HCT116 (cell line): ENCODE data around the gene EYA4. TPM values are rescaled to one million over a fixed set of nuclear protein-coding genes. Genes with fewer than 3 reads are reported as not detected.

Experiments used
- ATAC-seq: fragments of 200-7000 bp; cut with Tn5 transposase; 2 replicates; pipeline ENCODE4 v1.9.1; 2020; ENCODE audit warnings: mild to moderate bottlenecking, moderate library complexity
- BruUV-seq: library from RNA; stranded (reverse); fragments of 400-500 nt; replicated peaks from 2 replicates; lab custom pipeline; 2021; lab: Mats Ljungman, UMichigan
- CTCF ChIA-PET: fragments of 300-600 bp; sonication (Branson Sonifier 250); formaldehyde crosslinking; loops from one replicate; lab custom pipeline; 2021; ENCODE audit warnings: antibody characterized with exemption; lab: Charles Lee
- POLR2A ChIA-PET: fragments of 300-600, 350-600 bp; sonication (Branson Sonifier 250); formaldehyde crosslinking; loops from one replicate; lab custom pipeline; 2021; ENCODE audit warnings: antibody characterized with exemption; lab: Charles Lee
- RAD21 ChIA-PET, 2 experiments: fragments of 300-600 bp; sonication (Branson Sonifier 250); formaldehyde crosslinking; loops; one replicate each; lab custom pipeline; 2023; ENCODE audit warnings: low total read pairs in 2 of 2; ENCODE audit not compliant: uncharacterized antibody in 2 of 2, unreplicated experiment in 2 of 2, low non-redundant PET in 1 of 2; lab: Charles Lee
- DNase-seq: peaks from one replicate; pipeline ENCODE4 v3.0.0-alpha.2; 2010; ENCODE audit warnings: low read depth, low spot score
- H2AFZ ChIP-seq: fragments of 200-600 bp; shearing (Covaris generic), sonication (generic); 2 replicates; pipeline ENCODE4 v1.6.1; 2017; ENCODE audit warnings: low read depth, mixed run types, mixed read lengths, antibody characterized with exemption, low read length; ENCODE audit not compliant: poor library complexity, severe bottlenecking
- H3K27ac ChIP-seq: 2 replicates; pipeline ENCODE4 v1.5.1; 2012; ENCODE audit warnings: low read depth, low read length
- H3K27me3 ChIP-seq: fragments of 200-600 bp; sonication (generic); 2 replicates; pipeline ENCODE4 v1.6.1; 2016; ENCODE audit warnings: mixed run types, low read length, mixed read lengths; ENCODE audit not compliant: insufficient read depth
- H3K36me3 ChIP-seq, 2 experiments: fragments of 200-500 bp in 1 of 2; fragments of 200-600 bp in 1 of 2; sonication (Bioruptor generic) in 1 of 2; sonication (generic) in 1 of 2; 2 replicates each; pipeline versions ENCODE4 v1.5.1 to v1.6.1; 2014 to 2016; ENCODE audit warnings: low read length in 2 of 2, inconsistent platforms in 1 of 2, mixed read lengths in 1 of 2, mixed run types in 1 of 2; ENCODE audit not compliant: insufficient read depth in 2 of 2, control insufficient read depth in 1 of 2
- H3K4me1 ChIP-seq, 2 experiments: fragments of 200-600 bp in 1 of 2; sonication (generic) in 1 of 2; 2 replicates each; pipeline versions ENCODE4 v1.5.1 to v1.6.1; 2012 to 2017; ENCODE audit warnings: low read length in 2 of 2, inconsistent platforms in 1 of 2, mild to moderate bottlenecking in 1 of 2, mixed read lengths in 1 of 2, mixed run types in 1 of 2, moderate library complexity in 1 of 2; ENCODE audit not compliant: insufficient read depth in 2 of 2, control insufficient read depth in 1 of 2
- H3K4me2 ChIP-seq: fragments of 200-600 bp; sonication (generic); 2 replicates; pipeline ENCODE4 v1.6.1; 2017; ENCODE audit warnings: mixed run types, low read length, mixed read lengths
- H3K4me3 ChIP-seq, 2 experiments: fragments of 200-600 bp in 1 of 2; sonication (generic) in 1 of 2; replicated peaks in 1 of 2; 2 replicates each; pipeline ENCODE4 v1.5.1; 2011 to 2016; ENCODE audit warnings: low read length in 2 of 2, control low read depth in 1 of 2, low read depth in 1 of 2, mild to moderate bottlenecking in 1 of 2, mixed read lengths in 1 of 2, mixed run types in 1 of 2
- H3K79me2 ChIP-seq: fragments of 200-600 bp; sonication (generic); 2 replicates; pipeline ENCODE4 v1.6.1; 2017; ENCODE audit warnings: mild to moderate bottlenecking, mixed run types, low read length, moderate library complexity, mixed read lengths; ENCODE audit not compliant: insufficient read depth
- H3K9ac ChIP-seq: fragments of 200-600 bp; sonication (generic); 2 replicates; pipeline ENCODE4 v1.6.1; 2016; ENCODE audit warnings: low read length, mixed read lengths
- H3K9me2 ChIP-seq: fragments of 200-600 bp; sonication (generic), shearing (Covaris generic); 2 replicates; pipeline ENCODE4 v1.6.1; 2017; ENCODE audit warnings: mixed run types, mild to moderate bottlenecking, moderate library complexity; ENCODE audit not compliant: insufficient read depth
- H3K9me3 ChIP-seq, 2 experiments: fragments of 200-500 bp in 1 of 2; fragments of 200-600 bp in 1 of 2; sonication (Bioruptor generic) in 1 of 2; sonication (generic) in 1 of 2; 2 replicates each; pipeline ENCODE4 v1.6.1; 2014 to 2017; ENCODE audit warnings: low read length in 2 of 2, mixed read lengths in 2 of 2, inconsistent platforms in 1 of 2, low read depth in 1 of 2, mild to moderate bottlenecking in 1 of 2, mixed run types in 1 of 2, moderate library complexity in 1 of 2; ENCODE audit not compliant: control insufficient read depth in 1 of 2, insufficient read depth in 1 of 2
- H4K20me1 ChIP-seq: fragments of 200-600 bp; sonication (generic), shearing (Covaris generic); 2 replicates; pipeline ENCODE4 v1.6.1; 2017; ENCODE audit warnings: mixed run types, mild to moderate bottlenecking, moderate library complexity; ENCODE audit not compliant: insufficient read depth
- CBX3 ChIP-seq: IDR thresholded peaks from 2 replicates; pipeline ENCODE4 v1.6.1; 2012; ENCODE audit warnings: low read depth
- EGR1 ChIP-seq: IDR thresholded peaks from 2 replicates; pipeline ENCODE4 v1.6.1; 2012; ENCODE audit warnings: low read depth
- FOSL1 ChIP-seq: IDR thresholded peaks from 2 replicates; pipeline ENCODE4 v1.6.1; 2012; ENCODE audit warnings: low read depth
- JUND ChIP-seq: IDR thresholded peaks from 2 replicates; pipeline ENCODE4 v1.6.1; 2012
- POLR2AphosphoS5 ChIP-seq: IDR thresholded peaks from 2 replicates; pipeline ENCODE4 v1.6.1; 2011; ENCODE audit warnings: mild to moderate bottlenecking, low read depth, low read length, moderate library complexity
- REST ChIP-seq: IDR thresholded peaks from 2 replicates; pipeline ENCODE4 v1.6.1; 2012; ENCODE audit warnings: low read depth
- SP1 ChIP-seq: IDR thresholded peaks from 2 replicates; pipeline ENCODE4 v1.6.1; 2012; ENCODE audit warnings: low read depth
- SRF ChIP-seq: IDR thresholded peaks from 2 replicates; pipeline ENCODE4 v1.6.1; 2012; ENCODE audit warnings: low read depth
- TCF7L2 ChIP-seq: IDR thresholded peaks from 2 replicates; pipeline ENCODE4 v1.7.0; 2011; ENCODE audit warnings: borderline replicate concordance, inconsistent platforms; ENCODE audit not compliant: insufficient read depth, insufficient read length; ENCODE audit errors: extremely low read depth
- YY1 ChIP-seq: IDR thresholded peaks from 2 replicates; pipeline ENCODE4 v1.6.1; 2011; ENCODE audit warnings: low read length, low read depth, moderate library complexity, mild to moderate bottlenecking; ENCODE audit not compliant: insufficient replicate concordance; ENCODE audit errors: extremely low read depth
- ZBTB33 ChIP-seq: IDR thresholded peaks from 2 replicates; pipeline ENCODE4 v1.6.1; 2011; ENCODE audit warnings: mild to moderate bottlenecking, low read length, moderate library complexity; ENCODE audit not compliant: insufficient replicate concordance; ENCODE audit errors: extremely low read depth
- intact Hi-C: fragments of 100-400 bp; cut with micrococcal nuclease; formaldehyde crosslinking; loops from 2 replicates; pipeline ENCODE4 v1.10.0; 2022
- total RNA-seq: library from RNA; stranded (reverse); gene quantifications from one replicate; pipeline ENCODE4 v1.2.1, GENCODE V29; 2021; ENCODE audit not compliant: unreplicated experiment
- TF ChIP-seq, protein P1 (sequence below): IDR thresholded peaks from 2 replicates; pipeline ENCODE4 v1.6.1; 2012

The EYA4 gene
- total RNA-seq, 1 experiment from 2014 or later, result not detected

GRCh38 chr6:133362813-133363212 lies 121.7 kb downstream of the EYA4 start:
- H3K36me3 ChIP-seq, result no peaks in the 10 kb centered on the region
- H3K27me3 ChIP-seq, result peaks cover 6% of the 10 kb centered on the region; the same call in 1 of the 2 replicates
- TF ChIP-seq YY1 (no peak), POLR2AphosphoS5 (no peak), FOSL1 (no peak), ZBTB33 (no peak), SRF (no peak), EGR1 (no peak), REST (no peak), SP1 (no peak), TCF7L2 (no peak), JUND (no peak), CBX3 (no peak)
- TF ChIP-seq, protein P1, sequence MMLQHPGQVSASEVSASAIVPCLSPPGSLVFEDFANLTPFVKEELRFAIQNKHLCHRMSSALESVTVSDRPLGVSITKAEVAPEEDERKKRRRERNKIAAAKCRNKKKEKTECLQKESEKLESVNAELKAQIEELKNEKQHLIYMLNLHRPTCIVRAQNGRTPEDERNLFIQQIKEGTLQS, result no peak
- TF ChIP-seq, all 23 proteins: peak for 0
- no peaks in the 10 kb centered on the region for H3K9me3 ChIP-seq
- ChIA-PET CTCF (no interaction called here), RAD21 (no interaction called here), POLR2A (no interaction called here)
- H3K4me2 ChIP-seq, result no peak overlapping the region
- intact Hi-C loops, result no loop called here
- H3K9me2 ChIP-seq, result no peaks in the 10 kb centered on the region
- no peak overlapping the region for H2AFZ ChIP-seq
- ATAC-seq (no peak), DNase-seq (no peak)
- BruUV-seq, result no TSS peak
- no peak overlapping the region for H3K9ac ChIP-seq
- no peaks in the 10 kb centered on the region for H4K20me1 ChIP-seq
- H3K79me2 ChIP-seq, result no peaks in the 10 kb centered on the region
- H3K4me3 ChIP-seq, result no peak overlapping the region
- H3K4me1 ChIP-seq, result no peaks in the 10 kb centered on the region
- no peak overlapping the region for H3K27ac ChIP-seq
